Tibial nerve (tissue), 3 donors: ENCODE results near the gene IFNAR1.

Experiments used
- POLR2A ChIP-seq, 2 donors: fragments of 450-650 bp; IDR thresholded peaks; one replicate each; pipeline ENCODE4 v1.6.1; 2017; ENCODE audit warnings: antibody characterized with exemption in 2 of 2, mild to moderate bottlenecking in 2 of 2, moderate library complexity in 2 of 2
- TF ChIP-seq, protein P1 (sequence below), 5 experiments: fragments of 200-600 bp in 3 of 5; fragments of 450-650 bp in 2 of 5; sonication (generic) in 3 of 5; IDR thresholded peaks; one replicate each; pipeline ENCODE4 v1.5.1; 2016 to 2019; ENCODE audit warnings: antibody characterized with exemption in 5 of 5, mild to moderate bottlenecking in 3 of 5, moderate library complexity in 2 of 5

DNA sequence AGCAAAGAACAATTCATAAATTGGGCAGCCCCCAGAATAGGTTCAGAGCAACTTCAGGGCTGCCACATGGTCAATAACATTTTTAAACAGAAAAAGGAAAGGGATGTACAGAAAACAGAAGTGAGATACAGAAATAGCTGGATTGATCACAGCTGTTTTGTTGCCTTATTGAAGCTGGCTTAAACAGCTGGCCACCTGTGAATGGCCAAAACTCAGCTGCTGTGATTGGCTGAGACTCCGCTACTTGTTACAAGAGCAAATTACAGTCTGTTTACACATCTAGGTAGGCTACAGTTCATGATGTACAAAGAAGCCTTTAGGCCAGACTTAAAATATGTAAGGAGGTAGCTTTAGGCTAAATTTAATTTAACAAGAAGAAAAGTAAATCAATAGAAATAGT lies 11.6 kb upstream of the IFNAR1 start:
- TF ChIP-seq, protein P1, sequence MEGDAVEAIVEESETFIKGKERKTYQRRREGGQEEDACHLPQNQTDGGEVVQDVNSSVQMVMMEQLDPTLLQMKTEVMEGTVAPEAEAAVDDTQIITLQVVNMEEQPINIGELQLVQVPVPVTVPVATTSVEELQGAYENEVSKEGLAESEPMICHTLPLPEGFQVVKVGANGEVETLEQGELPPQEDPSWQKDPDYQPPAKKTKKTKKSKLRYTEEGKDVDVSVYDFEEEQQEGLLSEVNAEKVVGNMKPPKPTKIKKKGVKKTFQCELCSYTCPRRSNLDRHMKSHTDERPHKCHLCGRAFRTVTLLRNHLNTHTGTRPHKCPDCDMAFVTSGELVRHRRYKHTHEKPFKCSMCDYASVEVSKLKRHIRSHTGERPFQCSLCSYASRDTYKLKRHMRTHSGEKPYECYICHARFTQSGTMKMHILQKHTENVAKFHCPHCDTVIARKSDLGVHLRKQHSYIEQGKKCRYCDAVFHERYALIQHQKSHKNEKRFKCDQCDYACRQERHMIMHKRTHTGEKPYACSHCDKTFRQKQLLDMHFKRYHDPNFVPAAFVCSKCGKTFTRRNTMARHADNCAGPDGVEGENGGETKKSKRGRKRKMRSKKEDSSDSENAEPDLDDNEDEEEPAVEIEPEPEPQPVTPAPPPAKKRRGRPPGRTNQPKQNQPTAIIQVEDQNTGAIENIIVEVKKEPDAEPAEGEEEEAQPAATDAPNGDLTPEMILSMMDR (IDR thresholded peaks at IDR 0.05) = no peak
- TF ChIP-seq POLR2A (IDR thresholded peaks at IDR 0.05) = no peak
